HepG2 (cell line): Measurements from ENCODE around the gene PSORS1C2. TPM values are rescaled to one million over a fixed set of nuclear protein-coding genes. Genes with fewer than 3 reads are reported as not detected.
A peak's percentile ranks its signal among the peaks of the same experiment; 100 is the strongest.

Experiments
- CENPT ChIP-seq: sonication (generic); formaldehyde crosslinking; IDR thresholded peaks from 2 replicates; pipeline ENCODE4 v1.8.0; 2022; ENCODE audit warnings: low read depth, mild to moderate bottlenecking, moderate library complexity, missing genetic modification reagents
- DR1 ChIP-seq: sonication (generic); formaldehyde crosslinking; IDR thresholded peaks from 2 replicates; pipeline ENCODE4 v1.8.0; 2021; ENCODE audit warnings: mild to moderate bottlenecking, missing genetic modification reagents, inconsistent platforms
- FOXJ3 ChIP-seq: sonication (generic); formaldehyde crosslinking; IDR thresholded peaks from 2 replicates; pipeline ENCODE4 v1.4.0; 2020; ENCODE audit warnings: missing genetic modification reagents, mild to moderate bottlenecking, borderline replicate concordance
- HMGA1 ChIP-seq: sonication (generic); formaldehyde crosslinking; conservative IDR thresholded peaks from 2 replicates; pipeline ENCODE4 v1.4.0; 2020; ENCODE audit warnings: missing genetic modification reagents
- HNRNPL ChIP-seq: fragments of 200-400 bp; formaldehyde crosslinking; IDR thresholded peaks from 2 replicates; pipeline ENCODE4 v1.6.1; 2017; ENCODE audit warnings: mild to moderate bottlenecking, low read depth, low read length
- HOXA3 ChIP-seq: sonication (generic); formaldehyde crosslinking; IDR thresholded peaks from 2 replicates; pipeline ENCODE4 v1.5.0; 2020; ENCODE audit warnings: missing genetic modification reagents
- HOXD1 ChIP-seq: sonication (generic); formaldehyde crosslinking; IDR thresholded peaks from 2 replicates; pipeline ENCODE4 v1.5.0; 2020; ENCODE audit warnings: missing genetic modification reagents
- KMT2B ChIP-seq: IDR thresholded peaks from 2 replicates; pipeline ENCODE4 v1.6.1; 2016; ENCODE audit warnings: missing genetic modification reagents, missing compliant biosample characterization
- MBNL3 ChIP-seq: fragments of 250-450 bp; sonication (Bioruptor Pico); conservative IDR thresholded peaks from 2 replicates; pipeline ENCODE4 v1.8.0; 2022; ENCODE audit warnings: mild to moderate bottlenecking, inconsistent platforms
- MXI1 ChIP-seq: IDR thresholded peaks from 3 replicates; pipeline ENCODE4 v1.6.1; 2012; ENCODE audit warnings: low read depth, low read length, inconsistent platforms, borderline replicate concordance
- NFYC ChIP-seq: IDR thresholded peaks from 2 replicates; pipeline ENCODE4 v1.6.1; 2016; ENCODE audit warnings: missing genetic modification reagents, missing compliant biosample characterization
- POGZ ChIP-seq: sonication (generic); formaldehyde crosslinking; IDR thresholded peaks from 2 replicates; pipeline ENCODE4 v1.4.0; 2020; ENCODE audit warnings: mild to moderate bottlenecking, missing genetic modification reagents
- SP5 ChIP-seq: IDR thresholded peaks from 2 replicates; pipeline ENCODE4 v1.6.1; 2016; ENCODE audit warnings: low read depth, borderline replicate concordance
- TAF1 ChIP-seq: sonication (generic); formaldehyde crosslinking; IDR thresholded peaks from 2 replicates; pipeline ENCODE4 v1.4.0; 2020; ENCODE audit warnings: missing genetic modification reagents
- ZFY ChIP-seq: sonication (generic); formaldehyde crosslinking; IDR thresholded peaks from 2 replicates; pipeline ENCODE4 v1.4.0; 2020; ENCODE audit warnings: missing genetic modification reagents
- ZNF275 ChIP-seq: sonication (generic); formaldehyde crosslinking; IDR thresholded peaks from 2 replicates; pipeline ENCODE4 v1.8.0; 2022; ENCODE audit warnings: missing genetic modification reagents, mild to moderate bottlenecking, inconsistent platforms, borderline replicate concordance
- ZNF281 ChIP-seq: sonication (generic); formaldehyde crosslinking; IDR thresholded peaks from 2 replicates; pipeline ENCODE4 v1.4.0; 2020; ENCODE audit warnings: missing genetic modification reagents, borderline replicate concordance
- ZNF329 ChIP-seq: sonication (generic); formaldehyde crosslinking; IDR thresholded peaks from 2 replicates; pipeline ENCODE4 v1.9.0; 2021; ENCODE audit warnings: low read depth, mild to moderate bottlenecking, missing genetic modification reagents
- ZNF383 ChIP-seq: sonication (generic); formaldehyde crosslinking; IDR thresholded peaks from 2 replicates; pipeline ENCODE4 v1.4.0; 2020; ENCODE audit warnings: missing genetic modification reagents, mild to moderate bottlenecking, borderline replicate concordance
- ZNF703 ChIP-seq: sonication (generic); formaldehyde crosslinking; IDR thresholded peaks from 2 replicates; pipeline ENCODE4 v1.5.1; 2020; ENCODE audit warnings: missing genetic modification reagents, mild to moderate bottlenecking, moderate library complexity, borderline replicate concordance
- ZNF780A ChIP-seq: sonication (generic); formaldehyde crosslinking; IDR thresholded peaks from 2 replicates; pipeline ENCODE4 v1.8.0; 2022; ENCODE audit warnings: mild to moderate bottlenecking, missing genetic modification reagents, moderate library complexity
- ZSCAN25 ChIP-seq: sonication (generic); formaldehyde crosslinking; IDR thresholded peaks from 2 replicates; pipeline ENCODE4 v1.8.0; 2022; ENCODE audit warnings: mild to moderate bottlenecking, missing genetic modification reagents
- polyA plus RNA-seq, 8 experiments: library from polyadenylated mRNA; depleted of rRNA in 3 of 8; stranded (reverse) in 7 of 8; unstranded in 1 of 8; fragments of >200 nt; fragmentation: Illumina TruSeq in 4 of 8; extraction: Trizol in 4 of 8; gene quantifications; 2 replicates each; pipeline versions ENCODE4 v1.2.1 to v1.2.3, GENCODE V29; 2011 to 2016; ENCODE audit warnings: low read depth in 4 of 8, missing spikeins in 1 of 8, mixed read lengths in 1 of 8; ENCODE audit not compliant: insufficient read depth in 1 of 8
- total RNA-seq, 5 experiments: library from RNA; depleted of rRNA; stranded (reverse); fragments of >200 nt; fragmentation: Illumina TruSeq; extraction: Trizol; gene quantifications; 2 replicates each; pipeline ENCODE4 v1.2.3, GENCODE V29; 2016; ENCODE audit warnings: low read depth in 1 of 5
- TF ChIP-seq, protein P1 (sequence below): sonication (generic); formaldehyde crosslinking; IDR thresholded peaks from 2 replicates; pipeline ENCODE4 v1.5.0; 2020; ENCODE audit warnings: missing genetic modification reagents

The PSORS1C2 gene
- total and polyA plus RNA-seq, 2 of the 13 experiments (the other 11 are each of a cell fraction or from before 2014, with no cell fraction given): not detected

GRCh38 chr6:31158863-31159855 lies 20.3 kb upstream of the PSORS1C2 start (continued):
- no peak for TF ChIP-seq ZNF383 (CRISPR knock-in tag)
- peak; percentile 62; the same call in 1 of the 2 replicates for TF ChIP-seq CENPT (CRISPR knock-in tag)
- 0 out of 2 replicates have a peak, but pooled peaks have one; percentile 7 for TF ChIP-seq SP5 (CRISPR knock-in tag)
- TF ChIP-seq HNRNPL: 0 out of 2 replicates have a peak, but pooled peaks have one; percentile 69
- TF ChIP-seq ZNF703 (CRISPR knock-in tag): no peak
- TF ChIP-seq TAF1 (CRISPR knock-in tag): peak; percentile 44; the same call in 1 of the 2 replicates
- TF ChIP-seq, protein P1, sequence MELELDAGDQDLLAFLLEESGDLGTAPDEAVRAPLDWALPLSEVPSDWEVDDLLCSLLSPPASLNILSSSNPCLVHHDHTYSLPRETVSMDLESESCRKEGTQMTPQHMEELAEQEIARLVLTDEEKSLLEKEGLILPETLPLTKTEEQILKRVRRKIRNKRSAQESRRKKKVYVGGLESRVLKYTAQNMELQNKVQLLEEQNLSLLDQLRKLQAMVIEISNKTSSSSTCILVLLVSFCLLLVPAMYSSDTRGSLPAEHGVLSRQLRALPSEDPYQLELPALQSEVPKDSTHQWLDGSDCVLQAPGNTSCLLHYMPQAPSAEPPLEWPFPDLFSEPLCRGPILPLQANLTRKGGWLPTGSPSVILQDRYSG (CRISPR knock-in tag): 0 out of 2 replicates have a peak, but pooled peaks have one; percentile 24
- TF ChIP-seq DR1 (CRISPR knock-in tag): 0 out of 2 replicates have a peak, but pooled peaks have one; percentile 24
- TF ChIP-seq ZSCAN25: no peak
- TF ChIP-seq ZNF780A (CRISPR knock-in tag): 0 out of 2 replicates have a peak, but pooled peaks have one; percentile 2
- TF ChIP-seq POGZ: no peak
- no peak for TF ChIP-seq ZNF281 (CRISPR knock-in tag)
- TF ChIP-seq MBNL3 (CRISPR knock-in tag): no peak
- 0 out of 2 replicates have a peak, but pooled peaks have one; percentile 56 for TF ChIP-seq ZNF329 (CRISPR knock-in tag)
- no peak for TF ChIP-seq MXI1
- TF ChIP-seq ZNF275 (CRISPR knock-in tag): 0 out of 2 replicates have a peak, but pooled peaks have one; percentile 40
- 0 out of 2 replicates have a peak, but pooled peaks have one; percentile 36 for TF ChIP-seq KMT2B (CRISPR knock-in tag)
- TF ChIP-seq HOXA3 (CRISPR knock-in tag): peak; percentile 45; the same call in 1 of the 2 replicates
- TF ChIP-seq NFYC (CRISPR knock-in tag): 0 out of 2 replicates have a peak, but pooled peaks have one; percentile 10
- no peak for TF ChIP-seq FOXJ3 (CRISPR knock-in tag)
- peak; percentile 39; the same call in 1 of the 2 replicates for TF ChIP-seq HOXD1 (CRISPR knock-in tag)
- no peak for TF ChIP-seq ZFY (CRISPR knock-in tag)
- TF ChIP-seq HMGA1: no peak
